GM21619 (cell line): ENCODE results near the gene IRS2.
"Not testable (repeated sequence)": the region's sequence is repeated elsewhere in the genome, so short reads cannot be mapped to it uniquely, and the experiment has no call there.

Source experiments
- ATAC-seq: cut with Tn5 transposase; IDR thresholded peaks from one replicate; pipeline ENCODE4 v1.9.1; 2021; ENCODE audit not compliant: unreplicated experiment

IRS2 gene, protein sequence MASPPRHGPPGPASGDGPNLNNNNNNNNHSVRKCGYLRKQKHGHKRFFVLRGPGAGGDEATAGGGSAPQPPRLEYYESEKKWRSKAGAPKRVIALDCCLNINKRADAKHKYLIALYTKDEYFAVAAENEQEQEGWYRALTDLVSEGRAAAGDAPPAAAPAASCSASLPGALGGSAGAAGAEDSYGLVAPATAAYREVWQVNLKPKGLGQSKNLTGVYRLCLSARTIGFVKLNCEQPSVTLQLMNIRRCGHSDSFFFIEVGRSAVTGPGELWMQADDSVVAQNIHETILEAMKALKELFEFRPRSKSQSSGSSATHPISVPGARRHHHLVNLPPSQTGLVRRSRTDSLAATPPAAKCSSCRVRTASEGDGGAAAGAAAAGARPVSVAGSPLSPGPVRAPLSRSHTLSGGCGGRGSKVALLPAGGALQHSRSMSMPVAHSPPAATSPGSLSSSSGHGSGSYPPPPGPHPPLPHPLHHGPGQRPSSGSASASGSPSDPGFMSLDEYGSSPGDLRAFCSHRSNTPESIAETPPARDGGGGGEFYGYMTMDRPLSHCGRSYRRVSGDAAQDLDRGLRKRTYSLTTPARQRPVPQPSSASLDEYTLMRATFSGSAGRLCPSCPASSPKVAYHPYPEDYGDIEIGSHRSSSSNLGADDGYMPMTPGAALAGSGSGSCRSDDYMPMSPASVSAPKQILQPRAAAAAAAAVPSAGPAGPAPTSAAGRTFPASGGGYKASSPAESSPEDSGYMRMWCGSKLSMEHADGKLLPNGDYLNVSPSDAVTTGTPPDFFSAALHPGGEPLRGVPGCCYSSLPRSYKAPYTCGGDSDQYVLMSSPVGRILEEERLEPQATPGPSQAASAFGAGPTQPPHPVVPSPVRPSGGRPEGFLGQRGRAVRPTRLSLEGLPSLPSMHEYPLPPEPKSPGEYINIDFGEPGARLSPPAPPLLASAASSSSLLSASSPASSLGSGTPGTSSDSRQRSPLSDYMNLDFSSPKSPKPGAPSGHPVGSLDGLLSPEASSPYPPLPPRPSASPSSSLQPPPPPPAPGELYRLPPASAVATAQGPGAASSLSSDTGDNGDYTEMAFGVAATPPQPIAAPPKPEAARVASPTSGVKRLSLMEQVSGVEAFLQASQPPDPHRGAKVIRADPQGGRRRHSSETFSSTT (N-terminal part only)

GRCh38 chr13:109786457-109787134 lies at the start of gene IRS2:
IRS2 (minus strand) TSS chr13:109786583; CDS start chr13:109786053, 530 bp downstream.
- peak; percentile 93 for ATAC-seq

- ATAC-seq, result no peak
Measured at GRCh38 chr13:109834973-109835720, 48.8 kb upstream of the IRS2 start.

DNA sequence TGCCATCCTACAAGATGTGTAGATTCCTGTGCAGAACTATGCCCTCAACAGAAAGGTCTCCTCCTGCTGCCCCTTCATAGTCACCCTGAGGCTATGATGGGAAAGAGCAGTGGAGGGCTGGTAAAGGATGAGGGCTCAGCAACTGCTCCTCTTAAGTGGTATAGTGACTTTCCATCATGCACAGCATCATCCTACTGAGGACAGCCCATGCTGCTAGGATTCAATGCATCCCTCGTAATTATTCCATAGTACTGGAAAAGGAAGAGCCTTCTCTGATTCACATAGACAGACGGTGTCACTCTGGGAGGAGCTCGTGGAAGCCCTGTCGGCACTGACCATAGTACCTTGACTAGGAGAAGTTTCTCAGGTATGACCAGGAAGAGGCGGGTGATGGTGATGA lies 47.6 kb upstream of the IRS2 start:
- ATAC-seq, result no peak

DNA sequence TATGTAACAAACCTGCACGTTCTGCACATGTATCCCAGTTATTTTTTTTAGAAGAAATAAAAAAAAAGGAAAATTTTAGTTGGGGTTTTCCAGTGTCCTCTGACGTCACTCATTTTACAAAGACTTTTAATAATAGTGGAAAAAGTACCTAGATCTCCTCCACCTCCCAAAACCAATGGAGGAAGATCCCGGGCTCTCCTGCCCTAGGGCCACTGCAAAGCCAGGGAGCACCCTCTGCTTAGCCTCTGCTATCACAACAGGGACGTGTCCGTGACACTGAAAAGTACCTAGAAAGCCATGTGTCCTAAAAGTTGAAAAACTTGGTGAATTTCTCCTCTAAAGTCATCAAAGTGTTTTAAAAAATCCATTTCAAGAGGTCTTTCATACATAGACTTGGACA lies 46.7 kb upstream of the IRS2 start:
- no peak for ATAC-seq

GRCh38 chr13:109828591-109829316 lies 42.4 kb upstream of the IRS2 start:
- ATAC-seq, result not testable (repeated sequence)

- not testable (repeated sequence) for ATAC-seq
Measured at GRCh38 chr13:109823201-109823600, 36.8 kb upstream of the IRS2 start.

GRCh38 chr13:109821103-109821502 lies 34.7 kb upstream of the IRS2 start:
- no peak for ATAC-seq

- ATAC-seq, result no peak
Measured at GRCh38 chr13:109819874-109820273, 33.5 kb upstream of the IRS2 start.

GRCh38 chr13:109818886-109819285 lies 32.5 kb upstream of the IRS2 start:
- no peak for ATAC-seq

DNA sequence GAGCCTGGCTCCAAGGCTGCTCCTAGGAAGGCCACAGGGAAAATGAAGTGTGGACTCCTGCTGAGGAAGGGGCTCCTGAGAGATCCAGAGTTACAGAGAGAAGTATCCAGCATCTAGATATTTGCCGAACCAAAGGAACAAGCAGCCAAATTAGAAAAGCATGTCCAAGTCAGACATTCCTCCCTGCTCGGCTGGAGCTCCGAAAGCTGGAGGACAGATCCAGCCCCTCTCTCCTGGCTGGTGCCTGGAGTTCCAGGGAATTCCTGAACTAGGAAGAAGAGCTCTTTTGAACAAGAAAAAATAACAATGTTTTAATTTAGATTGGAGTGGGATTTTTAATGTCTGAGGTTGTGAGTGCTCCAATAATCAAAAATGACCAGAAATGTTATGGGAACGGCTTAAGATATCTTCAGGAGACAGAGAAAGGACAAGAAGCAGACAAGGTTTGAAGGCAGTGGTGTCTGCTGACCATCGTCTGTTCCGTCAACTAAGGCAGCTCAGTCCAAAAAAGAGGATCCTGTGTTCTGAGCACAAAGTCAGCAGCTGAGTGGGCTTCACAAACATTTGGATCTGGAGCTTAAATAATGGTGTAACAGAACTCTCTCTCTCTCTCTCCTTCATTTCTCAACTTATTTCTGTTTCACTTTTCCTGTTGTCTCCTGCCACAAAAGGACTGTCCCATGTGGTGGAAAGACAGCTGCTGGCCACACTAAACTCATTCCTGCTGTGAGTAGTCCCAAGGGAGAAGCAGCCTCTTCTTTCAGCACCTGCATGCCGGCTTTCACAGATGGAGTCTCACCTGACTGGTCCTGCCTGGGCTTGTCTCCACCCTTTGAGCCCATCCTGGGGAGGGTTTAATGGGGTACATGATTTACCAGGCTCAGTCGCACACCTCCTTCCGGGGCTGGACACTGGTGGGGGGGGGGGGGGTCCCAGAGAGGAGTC lies 31.5 kb upstream of the IRS2 start:
- no peak for ATAC-seq

- no peak for ATAC-seq
Measured at GRCh38 chr13:109816808-109817203, 30.4 kb upstream of the IRS2 start.

- ATAC-seq, result no peak
Measured at GRCh38 chr13:109816112-109816807, 29.9 kb upstream of the IRS2 start.

GRCh38 chr13:109815651-109816050 lies 29.3 kb upstream of the IRS2 start:
- ATAC-seq, result no peak

GRCh38 chr13:109813663-109814062 lies 27.3 kb upstream of the IRS2 start:
- no peak for ATAC-seq

DNA sequence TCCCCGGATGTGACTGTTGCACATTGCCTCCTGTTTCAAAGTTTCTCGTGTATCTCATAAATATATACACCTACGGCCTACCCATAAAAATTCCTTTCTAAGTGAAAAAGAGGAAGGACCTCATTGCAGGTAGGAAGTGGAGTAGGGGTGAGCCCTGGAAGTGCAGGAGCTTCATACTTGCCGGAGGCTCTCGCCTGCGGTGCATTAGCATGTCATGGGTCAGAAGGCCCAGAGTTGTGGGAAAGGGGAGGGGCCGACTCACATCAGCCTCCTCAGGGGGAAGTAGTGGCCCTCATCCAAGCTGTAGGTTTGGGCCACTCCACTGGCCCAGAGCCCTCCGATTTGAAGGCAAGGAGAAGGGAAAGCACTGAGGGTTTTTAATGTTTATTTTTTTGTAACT lies 26.0 kb upstream of the IRS2 start:
- no peak for ATAC-seq

- ATAC-seq, result no peak
Measured at GRCh38 chr13:109810761-109811510, 24.6 kb upstream of the IRS2 start.
